CD14-positive monocyte (primary cell): Measurements from ENCODE around the gene ZSCAN5A. TPM values are rescaled to one million over a fixed set of nuclear protein-coding genes. Genes with fewer than 3 reads are reported as not detected.

Experiments used
- DNase-seq, 3 donors: peaks; one replicate each; pipeline ENCODE4 v3.0.0-alpha.2; 2011 to 2022
- H2AFZ ChIP-seq: 2 replicates; pipeline ENCODE4 v1.6.0; 2012; ENCODE audit warnings: mild to moderate bottlenecking, low read depth, low read length, inconsistent platforms; ENCODE audit not compliant: insufficient read depth, poor library complexity, severe bottlenecking
- H3K27ac ChIP-seq, 2 donors: 1 replicate in 1 of 2; 2 replicates in 1 of 2; pipeline ENCODE4 v1.5.1; 2012 to 2013; ENCODE audit warnings: low read length in 2 of 2, control low read depth in 1 of 2, inconsistent platforms in 1 of 2, low read depth in 1 of 2, mild to moderate bottlenecking in 1 of 2
- H3K27me3 ChIP-seq, 2 donors: one replicate each; pipeline versions ENCODE4 v1.6.0 to v1.6.1; 2011 to 2013; ENCODE audit warnings: low read length in 2 of 2; ENCODE audit not compliant: control insufficient read depth in 2 of 2, insufficient read depth in 2 of 2
- H3K36me3 ChIP-seq, 2 donors: replicated peaks in 1 of 2; 1 replicate in 1 of 2; 2 replicates in 1 of 2; pipeline versions ENCODE4 v1.5.1 to v1.6.1; 2012 to 2013; ENCODE audit warnings: low read length in 2 of 2, control low read depth in 1 of 2, inconsistent platforms in 1 of 2, mild to moderate bottlenecking in 1 of 2; ENCODE audit not compliant: insufficient read depth in 2 of 2, control insufficient read depth in 1 of 2
- H3K4me1 ChIP-seq, 2 donors: 1 replicate in 1 of 2; 2 replicates in 1 of 2; pipeline versions ENCODE4 v1.5.1 to v1.6.1; 2012 to 2013; ENCODE audit warnings: low read length in 2 of 2, control low read depth in 1 of 2, inconsistent platforms in 1 of 2, mild to moderate bottlenecking in 1 of 2, moderate library complexity in 1 of 2; ENCODE audit not compliant: insufficient read depth in 2 of 2, control insufficient read depth in 1 of 2
- H3K4me2 ChIP-seq: replicated peaks from 2 replicates; pipeline ENCODE3; 2012; ENCODE audit warnings: low read length, moderate library complexity, mild to moderate bottlenecking; ENCODE audit not compliant: poor library complexity, severe bottlenecking; ENCODE audit errors: extremely low read depth
- H3K4me3 ChIP-seq, 3 experiments: fragments of 200-600 bp in 1 of 3; sonication (generic) in 1 of 3; replicated peaks in 1 of 3; 1 replicate in 2 of 3; 2 replicates in 1 of 3; pipeline ENCODE4 v1.5.1; 2011 to 2013; ENCODE audit warnings: low read length in 3 of 3, mild to moderate bottlenecking in 3 of 3, control low read depth in 2 of 3, low read depth in 2 of 3, inconsistent platforms in 1 of 3, moderate library complexity in 1 of 3
- H3K79me2 ChIP-seq: 2 replicates; pipeline ENCODE4 v1.6.0; 2012; ENCODE audit warnings: mild to moderate bottlenecking, control low read depth, inconsistent platforms, low read length, moderate library complexity; ENCODE audit not compliant: insufficient read depth
- H3K9ac ChIP-seq: 2 replicates; pipeline ENCODE4 v1.6.0; 2017; ENCODE audit warnings: low read length, mild to moderate bottlenecking; ENCODE audit not compliant: insufficient read depth, poor library complexity, severe bottlenecking
- H3K9me3 ChIP-seq, 2 donors: replicated peaks in 1 of 2; 1 replicate in 1 of 2; 2 replicates in 1 of 2; pipeline versions ENCODE4 v1.5.1 to v1.6.1; 2012 to 2013; ENCODE audit warnings: low read length in 2 of 2, control low read depth in 1 of 2; ENCODE audit not compliant: control insufficient read depth in 1 of 2, insufficient read depth in 1 of 2
- H4K20me1 ChIP-seq: 2 replicates; pipeline ENCODE4 v1.6.0; 2012; ENCODE audit warnings: mild to moderate bottlenecking, low read length, control low read depth, moderate library complexity; ENCODE audit not compliant: insufficient read depth
- H3K27ac Mint-ChIP-seq, 7 donors: one replicate each; pipeline ENCODE4 v1.8.0; 2020; ENCODE audit warnings: mild to moderate bottlenecking in 7 of 7, mixed read lengths in 7 of 7, moderate library complexity in 6 of 7, inconsistent platforms in 2 of 7
- H3K27me3 Mint-ChIP-seq, 3 donors: one replicate each; pipeline ENCODE4 v1.8.0; 2021 to 2022; ENCODE audit warnings: low read depth in 3 of 3, mild to moderate bottlenecking in 3 of 3, mixed read lengths in 3 of 3, moderate library complexity in 3 of 3, inconsistent platforms in 1 of 3
- H3K36me3 Mint-ChIP-seq, 2 donors: one replicate each; pipeline ENCODE4 v1.8.0; 2020; ENCODE audit warnings: mixed read lengths in 2 of 2, inconsistent platforms in 1 of 2, mild to moderate bottlenecking in 1 of 2
- H3K4me1 Mint-ChIP-seq: one replicate; pipeline ENCODE4 v1.8.0; 2020; ENCODE audit warnings: mild to moderate bottlenecking, mixed read lengths
- H3K4me3 Mint-ChIP-seq, 2 donors: one replicate each; pipeline ENCODE4 v1.8.0; 2020; ENCODE audit warnings: mild to moderate bottlenecking in 2 of 2, mixed read lengths in 2 of 2, moderate library complexity in 1 of 2
- H3K9me3 Mint-ChIP-seq, 7 donors: one replicate each; pipeline ENCODE4 v1.8.0; 2020 to 2022; ENCODE audit warnings: mixed read lengths in 7 of 7, mild to moderate bottlenecking in 6 of 7, moderate library complexity in 6 of 7, inconsistent platforms in 2 of 7
- WGBS: methylation state at CpG from one replicate; pipeline ENCODE4 v1.1.5; 2013; ENCODE audit warnings: missing lambda C conversion rate; ENCODE audit not compliant: insufficient coverage; 5-methylcytosine and 5-hydroxymethylcytosine counted together
- intact Hi-C, 2 donors: fragments of 100-400 bp; cut with micrococcal nuclease; formaldehyde crosslinking; loops; one replicate each; pipeline versions ENCODE4 v1.15.0 to v1.15.1; 2023
- polyA plus RNA-seq, 3 donors: library from polyadenylated mRNA; depleted of rRNA in 1 of 3; unstranded in 2 of 3; stranded (reverse) in 1 of 3; fragments of 300-500 nt in 2 of 3; fragments of >200 nt in 1 of 3; fragmentation: Illumina TruSeq in 2 of 3; gene quantifications; 1 replicate in 2 of 3; 2 replicates in 1 of 3; pipeline ENCODE4 v1.2.3, GENCODE V29; 2012 to 2021
- TF ChIP-seq, protein P1 (sequence below): fragments of 200-600 bp; IDR thresholded peaks from one replicate; pipeline ENCODE4 v1.8.0; 2022; ENCODE audit warnings: antibody characterized with exemption, mild to moderate bottlenecking

Gene ZSCAN5A
- polyA plus RNA-seq, 3 donors: 5.3 to 11.3 (median 6.3) TPM

DNA sequence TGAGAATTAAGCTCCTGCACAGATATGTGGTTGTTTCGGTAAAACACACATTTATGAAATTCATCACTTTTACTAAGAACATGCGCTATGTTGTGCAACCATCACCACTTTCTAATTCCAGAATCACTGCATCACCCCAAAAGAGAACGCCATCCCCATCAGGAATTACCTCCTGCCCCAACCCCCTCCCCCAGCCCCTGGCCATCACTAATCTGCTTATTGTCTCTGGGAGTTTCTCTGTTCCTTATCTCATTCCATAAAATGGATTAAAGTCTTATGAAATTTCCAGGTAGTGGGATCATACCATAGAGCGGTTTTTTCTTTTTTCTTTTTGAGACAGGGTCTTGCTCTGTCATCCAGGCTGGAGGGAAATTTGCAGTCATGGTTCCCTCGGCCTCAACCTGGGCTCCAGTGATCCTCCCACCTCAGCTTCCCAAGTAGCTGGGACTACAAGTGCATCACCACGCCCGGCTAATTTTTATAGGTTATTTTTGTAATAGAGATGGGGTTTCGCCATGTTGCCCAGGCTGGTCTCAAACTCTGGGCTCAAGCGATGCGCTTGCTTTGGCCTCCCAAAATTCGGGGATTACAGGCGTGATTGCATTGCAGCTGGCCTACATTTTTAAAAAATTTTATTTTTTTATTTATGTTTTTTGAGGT lies 120.5 kb downstream of the ZSCAN5A start:
- Histone ChIP-seq H3K4me2 (no peak overlapping the region), H3K27me3 (no peaks in the 10 kb centered on the region), H3K4me3 (no peak overlapping the region), H4K20me1 (no peaks in the 10 kb centered on the region), H2AFZ (no peak overlapping the region), H3K79me2 (no peaks in the 10 kb centered on the region), H3K9me3 (no peaks in the 10 kb centered on the region), H3K9ac (no peak overlapping the region), H3K27ac (no peak overlapping the region), H3K36me3 (no peaks in the 10 kb centered on the region), H3K4me1 (no peaks in the 10 kb centered on the region)
- DNase-seq: no peak
- Mint-ChIP-seq H3K36me3 (no peaks in the 10 kb centered on the region), H3K4me3 (no peak overlapping the region), H3K27me3 (peaks cover 5 to 10% (median 7%) of the 10 kb centered on the region in 3 donors), H3K27ac (no peak overlapping the region), H3K9me3 (peaks cover 0 to 3% (median 0%) of the 10 kb centered on the region in 7 donors), H3K4me1 (no peaks in the 10 kb centered on the region)
- intact Hi-C loops: no loop called here
- 90% methylated on average over 7 of the region's 12 CpGs for WGBS
- TF ChIP-seq, protein P1, sequence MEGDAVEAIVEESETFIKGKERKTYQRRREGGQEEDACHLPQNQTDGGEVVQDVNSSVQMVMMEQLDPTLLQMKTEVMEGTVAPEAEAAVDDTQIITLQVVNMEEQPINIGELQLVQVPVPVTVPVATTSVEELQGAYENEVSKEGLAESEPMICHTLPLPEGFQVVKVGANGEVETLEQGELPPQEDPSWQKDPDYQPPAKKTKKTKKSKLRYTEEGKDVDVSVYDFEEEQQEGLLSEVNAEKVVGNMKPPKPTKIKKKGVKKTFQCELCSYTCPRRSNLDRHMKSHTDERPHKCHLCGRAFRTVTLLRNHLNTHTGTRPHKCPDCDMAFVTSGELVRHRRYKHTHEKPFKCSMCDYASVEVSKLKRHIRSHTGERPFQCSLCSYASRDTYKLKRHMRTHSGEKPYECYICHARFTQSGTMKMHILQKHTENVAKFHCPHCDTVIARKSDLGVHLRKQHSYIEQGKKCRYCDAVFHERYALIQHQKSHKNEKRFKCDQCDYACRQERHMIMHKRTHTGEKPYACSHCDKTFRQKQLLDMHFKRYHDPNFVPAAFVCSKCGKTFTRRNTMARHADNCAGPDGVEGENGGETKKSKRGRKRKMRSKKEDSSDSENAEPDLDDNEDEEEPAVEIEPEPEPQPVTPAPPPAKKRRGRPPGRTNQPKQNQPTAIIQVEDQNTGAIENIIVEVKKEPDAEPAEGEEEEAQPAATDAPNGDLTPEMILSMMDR: no peak

DNA sequence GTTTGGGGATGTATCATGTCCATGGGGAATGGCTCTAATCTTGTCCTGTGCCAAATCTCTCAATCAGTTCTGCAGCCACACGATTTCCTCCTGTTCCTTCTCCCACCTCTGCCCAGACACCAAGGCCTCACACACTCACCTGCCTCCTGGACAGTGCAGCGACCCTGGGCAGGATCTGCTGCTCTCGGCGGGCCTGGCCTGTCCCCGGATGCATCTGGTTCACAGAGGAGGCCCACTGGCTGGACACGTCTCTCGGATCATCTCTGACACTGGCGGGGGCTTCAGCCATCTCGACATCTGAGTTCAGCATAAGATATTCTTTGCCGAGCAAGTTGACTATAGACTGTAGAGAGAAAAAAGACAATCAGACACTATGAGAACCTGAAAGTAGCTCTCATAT lies 122.9 kb downstream of the ZSCAN5A start:
- H3K79me2 ChIP-seq: no peaks in the 10 kb centered on the region
- no peaks in the 10 kb centered on the region for H4K20me1 ChIP-seq
- peaks cover 0 to 8% (median 3%) of the 10 kb centered on the region in 3 donors for H3K27me3 Mint-ChIP-seq
- H3K36me3 ChIP-seq: no peaks in the 10 kb centered on the region
- H2AFZ ChIP-seq: no peak overlapping the region
- no peak for DNase-seq
- H3K9me3 Mint-ChIP-seq: no peaks in the 10 kb centered on the region
- 99% methylated on average over 10 of the region's 10 CpGs for WGBS
- H3K4me3 Mint-ChIP-seq: no peak overlapping the region
- H3K36me3 Mint-ChIP-seq: no peaks in the 10 kb centered on the region
- H3K4me2 ChIP-seq: no peak overlapping the region
- no peaks in the 10 kb centered on the region for H3K4me1 ChIP-seq
- no peak overlapping the region for H3K4me3 ChIP-seq
- H3K9me3 ChIP-seq: no peaks in the 10 kb centered on the region
- TF ChIP-seq, protein P1: no peak
- H3K27ac ChIP-seq: no peak overlapping the region
- intact Hi-C loops: no loop called here
- no peaks in the 10 kb centered on the region for H3K4me1 Mint-ChIP-seq
- no peaks in the 10 kb centered on the region for H3K27me3 ChIP-seq
- no peak overlapping the region for H3K9ac ChIP-seq
- no peak overlapping the region for H3K27ac Mint-ChIP-seq
